ENCODE measurements around the gene CIRBP.

Gene CIRBP

DNA sequence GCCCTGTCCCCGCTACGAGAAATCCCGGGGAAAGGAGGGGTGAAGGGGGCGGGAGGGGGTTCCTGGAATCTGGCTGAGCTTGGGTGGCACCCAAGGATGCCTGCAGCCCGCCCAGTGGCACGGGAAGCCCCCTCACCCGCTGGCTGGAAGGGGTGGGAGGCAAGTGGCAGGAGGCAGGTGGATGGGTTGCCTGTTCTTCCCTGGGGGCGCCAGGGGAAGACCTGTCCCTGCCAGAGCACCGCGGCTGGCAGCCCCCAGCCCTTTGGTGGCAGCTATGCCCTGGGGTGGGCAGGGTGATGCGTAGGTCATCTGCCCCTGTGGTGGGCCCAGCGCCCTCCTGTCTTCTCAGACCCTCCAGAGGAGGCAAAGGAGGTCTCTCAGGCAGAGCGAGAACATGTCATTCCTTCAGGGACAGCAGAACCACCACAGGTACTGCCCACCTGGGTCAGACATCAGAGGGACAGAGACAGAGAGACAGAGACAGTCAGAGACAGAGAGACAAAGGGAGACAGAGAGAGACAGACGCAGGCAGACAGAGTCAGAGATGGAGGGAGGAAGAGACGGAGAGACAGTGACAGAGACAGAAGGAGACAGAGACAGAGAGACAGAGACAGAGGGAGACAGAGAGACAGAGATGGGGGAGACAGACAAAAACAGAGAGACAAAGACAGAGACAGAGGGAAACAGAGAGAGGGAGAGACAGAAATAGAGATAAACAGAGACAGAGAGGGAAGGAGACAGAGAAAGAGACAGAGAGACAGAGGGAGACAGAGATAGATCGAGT is 53.3 kb downstream of the CIRBP start:
- TF ChIP-seq, protein P1, sequence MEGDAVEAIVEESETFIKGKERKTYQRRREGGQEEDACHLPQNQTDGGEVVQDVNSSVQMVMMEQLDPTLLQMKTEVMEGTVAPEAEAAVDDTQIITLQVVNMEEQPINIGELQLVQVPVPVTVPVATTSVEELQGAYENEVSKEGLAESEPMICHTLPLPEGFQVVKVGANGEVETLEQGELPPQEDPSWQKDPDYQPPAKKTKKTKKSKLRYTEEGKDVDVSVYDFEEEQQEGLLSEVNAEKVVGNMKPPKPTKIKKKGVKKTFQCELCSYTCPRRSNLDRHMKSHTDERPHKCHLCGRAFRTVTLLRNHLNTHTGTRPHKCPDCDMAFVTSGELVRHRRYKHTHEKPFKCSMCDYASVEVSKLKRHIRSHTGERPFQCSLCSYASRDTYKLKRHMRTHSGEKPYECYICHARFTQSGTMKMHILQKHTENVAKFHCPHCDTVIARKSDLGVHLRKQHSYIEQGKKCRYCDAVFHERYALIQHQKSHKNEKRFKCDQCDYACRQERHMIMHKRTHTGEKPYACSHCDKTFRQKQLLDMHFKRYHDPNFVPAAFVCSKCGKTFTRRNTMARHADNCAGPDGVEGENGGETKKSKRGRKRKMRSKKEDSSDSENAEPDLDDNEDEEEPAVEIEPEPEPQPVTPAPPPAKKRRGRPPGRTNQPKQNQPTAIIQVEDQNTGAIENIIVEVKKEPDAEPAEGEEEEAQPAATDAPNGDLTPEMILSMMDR (IDR thresholded peaks at IDR 0.05; ENCODE audit: unreplicated experiment in 3 of 3): no peak
- Mint-ChIP-seq H3K36me3 (ENCODE audit: low read depth) (no peaks in the 10 kb centered on the region), H3K27ac (no peak overlapping the region), H3K4me3 (no peak overlapping the region), H3K9me3 (no peaks in the 10 kb centered on the region), H3K27me3 (ENCODE audit: low read depth) (peaks cover 28% of the 10 kb centered on the region), H3K4me1 (peaks cover 7% of the 10 kb centered on the region)

DNA sequence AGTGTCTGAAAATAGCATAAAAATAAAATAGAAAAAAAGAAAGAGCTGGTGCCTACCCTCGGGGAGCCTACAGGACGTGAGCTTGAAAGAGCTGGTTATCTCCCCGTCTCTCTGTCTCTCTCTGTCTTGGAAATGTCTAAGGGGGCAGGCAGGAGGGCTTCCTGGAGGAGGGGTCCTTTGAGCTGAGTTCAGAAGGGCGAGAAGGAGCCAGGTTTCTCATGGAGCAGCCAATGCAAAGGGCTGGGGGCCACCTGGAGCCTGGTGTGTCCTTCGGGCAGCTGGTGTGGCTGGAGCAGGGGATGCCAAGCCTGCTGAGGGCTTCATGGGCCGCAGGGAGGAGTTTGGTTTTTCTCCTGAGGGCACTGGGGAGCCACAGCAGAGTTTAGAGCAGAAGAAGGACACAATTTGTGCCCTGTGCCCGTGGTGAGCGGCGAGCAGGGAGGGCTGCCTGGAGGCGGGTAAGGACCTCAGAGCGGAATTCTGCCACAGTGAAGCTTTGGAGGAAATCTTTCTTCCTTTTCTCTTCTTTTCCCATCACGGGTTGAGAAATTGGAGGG is 55.2 kb downstream of the CIRBP start:
- no peaks in the 10 kb centered on the region for H3K9me3 Mint-ChIP-seq
- TF ChIP-seq, protein P1 (IDR thresholded peaks at IDR 0.05; ENCODE audit: unreplicated experiment in 3 of 3): no peak
- H3K4me3 Mint-ChIP-seq: no peak overlapping the region

More for the DNA sequence above, 55.2 kb downstream of the CIRBP start:
- no peaks in the 10 kb centered on the region for H3K4me1 Mint-ChIP-seq
- peaks cover 11% of the 10 kb centered on the region for H3K27me3 Mint-ChIP-seq (ENCODE audit: low read depth)
- no peaks in the 10 kb centered on the region for H3K36me3 Mint-ChIP-seq (ENCODE audit: low read depth)
- no peak overlapping the region for H3K27ac Mint-ChIP-seq
